Activated naive CD4-positive, alpha-beta T cell treated with anti-CD3 and anti-CD28 coated beads, Interleukin-2, amount 10 ng/mL, durations not matched to agents 7 days and 5 days (primary cell): Measurements from ENCODE around the gene KCTD2.
"Not testable (repeated sequence)": the region's sequence is repeated elsewhere in the genome, so short reads cannot be mapped to it uniquely, and the experiment has no call there.

Experiments used
- CTCF ChIA-PET: fragments of 350-600 bp; sonication (Branson Sonifier 250); formaldehyde crosslinking; loops from one replicate; lab custom pipeline; 2021; ENCODE audit warnings: antibody characterized with exemption; lab: Charles Lee
- DNase-seq: peaks from one replicate; pipeline ENCODE4 v3.0.0-alpha.2; 2020
- H3K27ac Mint-ChIP-seq: one replicate; pipeline ENCODE4 v1.8.0; 2021; ENCODE audit warnings: mild to moderate bottlenecking, moderate library complexity, mixed read lengths
- H3K27me3 Mint-ChIP-seq: one replicate; pipeline ENCODE4 v1.8.0; 2021; ENCODE audit warnings: mild to moderate bottlenecking, mixed read lengths
- H3K36me3 Mint-ChIP-seq: one replicate; pipeline ENCODE4 v1.8.0; 2021; ENCODE audit warnings: mixed read lengths
- H3K4me1 Mint-ChIP-seq: one replicate; pipeline ENCODE4 v1.8.0; 2021; ENCODE audit warnings: mixed read lengths
- H3K4me3 Mint-ChIP-seq: one replicate; pipeline ENCODE4 v1.8.0; 2021; ENCODE audit warnings: mild to moderate bottlenecking, moderate library complexity, mixed read lengths
- H3K9me3 Mint-ChIP-seq: one replicate; pipeline ENCODE4 v1.8.0; 2021; ENCODE audit warnings: mixed read lengths

The KCTD2 gene

DNA sequence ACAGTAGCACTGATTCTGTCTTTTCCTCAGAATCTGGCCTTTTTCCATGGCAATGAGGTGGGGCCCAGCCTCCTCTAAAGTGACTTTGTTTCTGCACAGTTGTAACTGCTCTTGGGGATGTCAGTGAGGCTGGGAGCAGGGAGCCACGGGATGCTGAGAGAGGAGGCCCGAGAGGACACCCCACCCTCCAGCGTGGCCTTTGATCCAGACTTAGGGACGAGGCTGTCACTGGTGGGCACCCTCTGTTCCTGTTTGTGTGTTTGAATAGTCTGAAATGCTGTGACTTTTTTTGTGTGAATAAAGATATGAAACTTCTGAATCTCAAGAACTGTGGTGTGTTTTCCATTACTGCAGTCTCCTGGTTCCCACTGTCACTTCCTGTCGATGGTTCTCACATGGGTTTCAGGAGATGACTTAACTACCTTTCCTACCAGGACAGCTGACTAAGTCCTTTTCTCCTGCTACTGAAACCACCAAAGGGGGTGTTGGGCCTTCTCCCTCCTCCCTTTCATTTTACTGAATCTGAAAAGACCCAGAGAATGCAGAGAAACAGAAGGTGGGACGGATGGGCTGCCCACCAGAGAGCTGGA lies 18.6 kb downstream of the KCTD2 start:
- Mint-ChIP-seq H3K27me3 (no peaks in the 10 kb centered on the region), H3K4me1 (peaks cover 59% of the 10 kb centered on the region), H3K36me3 (peaks cover 41% of the 10 kb centered on the region), H3K27ac (peak overlapping the region; percentile 80), H3K9me3 (no peaks in the 10 kb centered on the region), H3K4me3 (no peak overlapping the region)
- CTCF ChIA-PET, result no interaction called here
- no peak for DNase-seq

DNA sequence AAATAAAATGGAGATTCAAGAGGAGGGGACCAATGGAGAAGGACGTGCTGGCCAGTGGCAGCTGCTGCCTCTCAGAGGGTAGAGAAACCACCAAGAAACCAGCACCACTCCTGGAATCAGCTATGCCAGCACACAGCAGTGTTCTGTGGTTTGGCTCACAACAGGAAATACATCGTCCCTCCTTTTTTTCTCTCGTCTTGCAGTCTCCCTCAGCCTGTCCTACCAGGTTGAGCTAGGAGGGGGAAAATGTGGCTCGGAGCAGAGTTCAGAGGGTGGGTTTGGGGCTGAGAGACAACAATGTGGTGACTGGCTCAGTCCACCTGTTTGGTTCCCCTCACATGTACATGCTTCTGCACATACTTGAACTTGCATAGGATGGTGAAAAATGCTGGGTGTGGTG lies 20.8 kb downstream of the KCTD2 start:
- Mint-ChIP-seq H3K27ac (peak overlapping the region; percentile 91), H3K36me3 (peaks cover 25% of the 10 kb centered on the region), H3K4me1 (peaks cover 47% of the 10 kb centered on the region), H3K4me3 (peak overlapping the region; percentile 46), H3K9me3 (no peaks in the 10 kb centered on the region), H3K27me3 (no peaks in the 10 kb centered on the region)
- CTCF ChIA-PET, result interaction anchor here (0.7 to 2.2 kb wide), 5 partner anchors 12 to 134 kb away, joined by 3 to 5 read pairs (median 3); no protein-coding TSS in a partner anchor
- DNase-seq, result peak; percentile 69

DNA sequence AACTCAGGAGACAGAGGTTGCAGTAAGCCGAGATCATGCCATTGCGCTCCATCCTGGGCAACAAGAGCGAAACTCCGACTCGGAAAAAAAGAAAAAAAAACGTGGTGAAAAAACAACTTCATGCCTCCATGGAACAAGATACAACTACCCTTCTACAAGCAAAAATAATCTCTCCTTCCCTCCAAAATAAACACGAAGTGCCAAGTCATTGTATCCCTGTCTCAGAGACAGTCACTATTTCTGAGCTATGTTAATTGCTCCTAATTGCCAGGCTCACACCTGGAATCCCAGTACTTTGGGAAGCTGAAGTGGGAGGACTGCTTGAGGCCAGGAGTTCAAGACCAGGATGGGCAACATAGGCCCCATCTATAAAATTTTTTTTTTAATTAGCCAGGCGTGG lies 21.7 kb downstream of the KCTD2 start:
- Mint-ChIP-seq H3K4me1 (peaks cover 46% of the 10 kb centered on the region), H3K36me3 (peaks cover 19% of the 10 kb centered on the region), H3K9me3 (no peaks in the 10 kb centered on the region), H3K27ac (peak overlapping the region; percentile 64), H3K27me3 (no peaks in the 10 kb centered on the region), H3K4me3 (no peak overlapping the region)
- CTCF ChIA-PET, result interaction anchor here (0.7 to 2.8 kb wide), 4 partner anchors 13 to 45 kb away, joined by 3 to 12 read pairs (median 5); no protein-coding TSS in a partner anchor
- no peak for DNase-seq

DNA sequence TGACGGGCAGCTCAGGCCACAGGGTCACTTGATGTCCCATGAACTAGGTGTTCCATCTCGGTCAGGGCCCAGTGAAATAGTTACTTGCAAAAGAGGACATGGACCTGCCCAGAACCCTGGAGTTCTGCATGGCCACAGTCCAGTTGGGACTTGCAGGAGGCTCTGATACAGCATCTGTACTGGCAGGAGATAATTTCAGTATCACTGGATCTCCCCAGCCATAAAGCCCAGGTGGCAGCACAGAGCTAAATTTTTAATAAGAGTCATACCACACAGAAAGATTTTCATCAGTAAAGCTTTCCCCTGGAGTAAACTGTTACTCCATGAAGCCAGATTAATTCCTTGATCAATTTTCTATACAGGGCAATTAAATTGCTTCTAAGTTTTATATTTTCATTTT lies 22.8 kb downstream of the KCTD2 start:
- DNase-seq, result peak; percentile 49
- CTCF ChIA-PET, result interaction anchor here (0.7 to 2.8 kb wide), 10 partner anchors 10 to 132 kb away, joined by 3 to 12 read pairs (median 5); partner anchors contain the start of genes NT5C and SLC16A5
- H3K4me3 Mint-ChIP-seq, result no peak overlapping the region
- H3K36me3 Mint-ChIP-seq, result peaks cover 10% of the 10 kb centered on the region
- H3K4me1 Mint-ChIP-seq, result peaks cover 42% of the 10 kb centered on the region
- H3K27me3 Mint-ChIP-seq, result peaks cover 4% of the 10 kb centered on the region
- no peaks in the 10 kb centered on the region for H3K9me3 Mint-ChIP-seq
- H3K27ac Mint-ChIP-seq, result no peak overlapping the region

DNA sequence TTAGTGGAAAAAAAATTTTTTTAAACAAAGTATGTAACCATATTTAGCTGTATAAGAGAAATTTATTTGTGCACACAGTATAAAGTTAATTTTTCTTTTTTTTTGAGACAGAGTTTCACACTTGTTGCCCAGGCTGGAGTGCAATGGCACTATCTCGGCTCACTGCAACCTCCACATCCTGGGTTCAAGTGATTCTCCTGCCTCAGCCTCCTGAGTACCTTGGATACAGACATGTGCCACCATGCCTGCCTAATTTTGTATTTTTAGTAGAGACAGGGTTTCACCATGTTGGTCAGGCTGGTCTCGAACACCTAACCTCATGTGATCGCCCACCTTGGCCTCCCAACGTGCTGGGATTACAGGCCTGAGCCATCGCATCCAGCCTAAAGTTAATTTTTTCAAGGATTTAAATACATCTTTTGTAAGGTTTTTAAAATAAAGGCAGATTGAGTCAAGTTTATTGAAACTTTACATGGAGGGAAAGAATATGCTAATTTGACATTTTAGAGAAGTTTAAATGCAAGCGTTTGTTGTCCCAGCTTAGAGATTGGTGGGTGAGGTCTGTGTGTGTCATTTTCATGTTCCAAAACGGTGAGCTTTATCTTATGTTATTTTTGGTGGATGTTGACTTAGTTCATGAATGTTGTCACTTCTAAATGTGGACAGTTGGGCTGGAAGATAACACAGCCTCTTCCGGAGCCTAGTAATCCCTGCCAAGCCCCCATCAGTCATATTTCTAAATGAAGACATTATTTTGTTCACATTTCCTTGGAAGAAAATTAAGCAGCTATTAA lies 24.6 kb downstream of the KCTD2 start:
- not testable (repeated sequence) for H3K27ac Mint-ChIP-seq, H3K36me3 Mint-ChIP-seq, DNase-seq, H3K4me3 Mint-ChIP-seq, H3K9me3 Mint-ChIP-seq
- peaks cover 11% of the 10 kb centered on the region for H3K27me3 Mint-ChIP-seq
- CTCF ChIA-PET, result interaction anchor here (0.7 to 2.0 kb wide), 4 partner anchors 10 to 100 kb away, joined by 3 to 4 read pairs (median 3); no protein-coding TSS in a partner anchor
- H3K4me1 Mint-ChIP-seq, result peaks cover 23% of the 10 kb centered on the region

DNA sequence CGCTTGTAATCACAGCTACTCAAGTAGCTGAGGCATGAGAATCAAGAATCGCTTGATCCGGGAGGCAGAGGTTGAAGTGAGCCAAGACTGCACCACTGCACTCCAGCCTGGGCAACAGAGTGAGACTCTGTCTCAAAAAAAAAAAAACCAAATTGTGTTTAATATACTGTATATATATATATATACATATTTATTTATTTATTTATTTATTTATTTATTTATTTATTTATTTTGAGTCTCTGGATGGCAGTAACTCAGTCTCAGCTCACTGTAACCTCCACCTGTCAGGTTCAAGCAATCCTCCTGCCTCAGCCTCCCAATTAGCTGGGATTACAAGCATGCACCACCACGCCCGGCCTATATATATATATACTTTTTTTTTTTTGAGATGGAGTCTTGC lies 25.9 kb downstream of the KCTD2 start:
- H3K36me3 Mint-ChIP-seq, H3K27ac Mint-ChIP-seq, DNase-seq, H3K9me3 Mint-ChIP-seq, H3K4me3 Mint-ChIP-seq: not testable (repeated sequence)
- CTCF ChIA-PET, result interaction anchor here (1.4 kb wide), 1 partner anchor 111 kb away, joined by 5 read pairs; no protein-coding TSS in a partner anchor
- peaks cover 23% of the 10 kb centered on the region for H3K4me1 Mint-ChIP-seq
- peaks cover 23% of the 10 kb centered on the region for H3K27me3 Mint-ChIP-seq

DNA sequence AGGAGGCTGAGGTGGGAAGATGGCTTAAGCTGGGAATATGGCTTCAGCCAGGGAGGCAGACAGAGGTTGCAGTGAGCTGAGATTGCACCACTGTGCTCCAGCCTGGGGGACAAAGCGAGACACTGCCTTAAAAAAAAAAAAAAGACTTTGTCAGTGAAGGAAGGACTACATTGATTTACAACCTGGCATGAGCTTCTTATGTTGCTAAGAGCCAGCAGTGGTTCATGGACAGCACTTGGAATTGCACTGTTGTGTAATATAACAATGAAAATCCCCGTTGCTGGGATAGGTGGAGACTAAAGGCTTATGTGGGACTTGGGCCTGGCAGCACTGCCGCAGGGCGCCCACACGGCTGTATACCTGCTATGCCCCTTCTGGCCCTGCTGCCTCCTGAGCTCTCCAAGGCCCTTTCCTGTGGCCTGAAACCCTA lies 26.6 kb downstream of the KCTD2 start:
- Mint-ChIP-seq H3K27me3 (peaks cover 28% of the 10 kb centered on the region), H3K27ac (peak overlapping the region; percentile 60), H3K4me3 (no peak overlapping the region), H3K9me3 (no peaks in the 10 kb centered on the region), H3K36me3 (no peaks in the 10 kb centered on the region), H3K4me1 (peaks cover 22% of the 10 kb centered on the region)
- DNase-seq, result no peak
- CTCF ChIA-PET, result interaction anchor here (0.8 to 1.4 kb wide), 3 partner anchors 31 to 128 kb away, joined by 3 to 5 read pairs (median 3); no protein-coding TSS in a partner anchor

DNA sequence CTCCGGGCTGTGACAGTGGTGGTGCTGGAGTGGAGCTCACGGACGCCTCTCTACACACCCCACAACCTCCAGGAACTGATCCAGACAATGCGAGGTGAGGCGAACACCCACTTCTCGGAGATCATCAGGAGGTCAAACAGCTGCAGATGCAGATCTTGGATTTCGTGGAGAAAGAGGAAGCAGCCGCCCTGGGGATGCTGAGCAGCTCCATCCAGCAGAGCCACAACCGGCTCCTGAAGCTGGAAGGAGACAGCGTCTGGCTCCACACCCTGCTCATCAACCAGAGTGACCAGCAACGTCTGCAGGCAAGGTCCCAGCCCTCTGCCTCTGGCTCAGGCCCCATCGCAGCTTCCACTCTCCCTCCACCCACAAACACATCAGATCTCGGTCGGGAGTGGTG lies 27.5 kb downstream of the KCTD2 start:
- H3K27me3 Mint-ChIP-seq, result peaks cover 35% of the 10 kb centered on the region
- H3K4me1 Mint-ChIP-seq, result peaks cover 25% of the 10 kb centered on the region
- no peaks in the 10 kb centered on the region for H3K9me3 Mint-ChIP-seq
- no peak for DNase-seq
- H3K27ac Mint-ChIP-seq, result no peak overlapping the region
- H3K4me3 Mint-ChIP-seq, result no peak overlapping the region
- no peaks in the 10 kb centered on the region for H3K36me3 Mint-ChIP-seq
- CTCF ChIA-PET, result interaction anchor here (0.8 to 1.2 kb wide), 2 partner anchors 30 to 109 kb away, joined by 3 read pairs; no protein-coding TSS in a partner anchor

DNA sequence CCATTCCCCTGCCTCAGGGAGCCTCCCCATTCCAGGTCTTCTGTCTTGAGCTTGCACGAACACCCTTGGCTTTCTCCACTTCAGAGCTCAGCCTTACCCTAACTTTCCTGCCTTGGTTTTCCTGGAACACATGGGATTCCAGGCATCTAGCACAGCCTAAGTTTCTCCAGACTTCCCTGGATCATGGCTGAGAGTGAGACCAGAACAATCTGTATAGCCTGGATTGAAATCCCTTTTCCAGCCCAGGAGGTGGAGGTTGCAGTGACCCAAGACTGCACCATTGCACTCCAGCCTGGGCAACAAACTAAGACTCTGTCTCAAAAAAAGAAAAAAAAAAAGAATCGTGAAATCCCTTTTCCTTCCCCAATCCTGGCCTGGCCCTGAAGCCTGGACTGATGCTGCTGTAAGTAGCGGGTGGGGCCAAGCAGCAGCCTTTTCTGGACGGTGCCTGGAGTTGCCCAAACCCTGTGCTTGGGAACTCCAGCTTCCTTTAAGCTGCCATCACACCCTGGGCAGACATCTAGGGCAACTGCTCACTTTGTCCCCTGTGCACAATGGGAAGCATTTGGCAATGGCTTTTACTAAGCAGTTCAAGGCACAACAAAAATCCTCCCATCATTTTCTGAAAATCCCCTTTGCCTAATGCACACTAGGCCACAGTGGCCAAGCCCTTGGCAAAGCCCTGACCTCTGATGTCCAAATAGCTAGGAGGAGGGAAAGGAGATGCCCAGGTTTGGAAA lies 28.7 kb downstream of the KCTD2 start:
- Mint-ChIP-seq H3K27ac (peak overlapping the region; percentile 69), H3K27me3 (peaks cover 36% of the 10 kb centered on the region), H3K36me3 (no peaks in the 10 kb centered on the region), H3K9me3 (no peaks in the 10 kb centered on the region), H3K4me1 (peaks cover 26% of the 10 kb centered on the region), H3K4me3 (no peak overlapping the region)
- no peak for DNase-seq
- CTCF ChIA-PET, result interaction anchor here (0.6 to 1.3 kb wide), 4 partner anchors 35 to 333 kb away, joined by 3 read pairs; no protein-coding TSS in a partner anchor

DNA sequence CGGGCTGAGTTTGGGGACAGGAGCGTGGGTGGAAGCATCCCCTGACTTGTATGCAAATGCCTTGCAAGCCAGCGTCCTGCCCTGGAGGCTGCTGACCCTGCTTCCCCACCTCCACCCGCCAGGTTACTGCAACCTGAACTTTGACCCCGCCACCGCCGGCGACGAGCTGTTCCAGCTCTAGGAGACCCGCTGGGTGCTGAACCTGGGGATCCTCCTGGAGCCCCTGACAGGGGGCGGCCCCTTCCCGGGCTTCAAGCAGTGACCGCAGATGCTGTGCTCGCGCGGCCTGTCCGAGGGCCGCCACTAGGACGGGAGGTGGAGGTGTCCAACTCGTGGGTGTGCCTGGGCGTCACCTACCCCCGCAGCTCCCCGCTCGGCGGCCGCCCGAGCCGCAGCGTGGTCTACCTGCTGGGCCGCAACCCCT lies 30.1 kb downstream of the KCTD2 start:
- peaks cover 26% of the 10 kb centered on the region for H3K4me1 Mint-ChIP-seq
- CTCF ChIA-PET, result interaction anchor here (0.7 to 1.3 kb wide), 3 partner anchors 16 to 46 kb away, joined by 3 to 4 read pairs (median 3); no protein-coding TSS in a partner anchor
- H3K4me3 Mint-ChIP-seq, result peak overlapping the region; percentile 28
- peaks cover 48% of the 10 kb centered on the region for H3K27me3 Mint-ChIP-seq
- no peak for DNase-seq
- H3K36me3 Mint-ChIP-seq, result no peaks in the 10 kb centered on the region
- no peaks in the 10 kb centered on the region for H3K9me3 Mint-ChIP-seq
- peak overlapping the region; percentile 49 for H3K27ac Mint-ChIP-seq

DNA sequence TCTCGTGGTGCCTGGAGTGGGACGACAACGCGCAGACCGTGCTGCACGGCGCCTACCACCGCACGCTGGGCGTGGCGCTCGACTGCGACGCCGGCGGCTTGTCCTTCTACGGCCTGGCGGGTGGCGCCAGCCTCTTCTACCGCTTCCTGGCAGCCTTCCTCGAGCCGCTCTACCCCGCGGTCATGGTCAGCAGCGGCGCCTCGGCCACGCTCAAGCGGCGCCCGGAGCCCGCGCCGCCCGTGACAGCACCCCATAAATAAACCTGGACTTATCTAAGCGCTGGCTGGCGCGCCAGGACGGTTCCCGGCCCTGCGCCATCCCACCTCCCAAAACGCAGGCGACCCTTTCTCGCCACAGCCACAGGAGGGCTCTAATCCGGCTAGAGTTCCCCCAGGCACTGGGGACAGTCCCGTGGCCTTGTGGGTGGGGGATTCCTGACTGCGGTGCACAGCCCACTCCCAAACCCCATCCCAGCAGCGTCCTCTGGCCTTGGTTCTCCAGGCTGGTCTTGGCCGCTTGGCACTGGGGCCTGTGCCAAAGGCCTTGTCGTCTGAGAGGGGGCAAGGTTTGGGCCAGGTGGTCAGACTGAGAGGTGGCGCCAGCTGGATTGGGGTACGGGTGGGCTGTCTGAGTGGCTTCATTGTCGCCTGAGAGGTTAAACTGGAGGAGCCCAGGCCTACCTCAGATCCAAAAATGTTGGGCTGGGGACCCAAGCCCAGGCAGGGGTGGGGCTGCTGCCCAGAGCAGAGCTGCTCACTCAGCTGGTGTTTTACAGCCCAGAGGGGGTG lies 30.7 kb downstream of the KCTD2 start:
- H3K9me3 Mint-ChIP-seq, result no peaks in the 10 kb centered on the region
- H3K4me1 Mint-ChIP-seq, result peaks cover 26% of the 10 kb centered on the region
- H3K36me3 Mint-ChIP-seq, result no peaks in the 10 kb centered on the region
- H3K27me3 Mint-ChIP-seq, result peaks cover 54% of the 10 kb centered on the region
- peak; percentile 67 for DNase-seq
- peak overlapping the region; percentile 49 for H3K27ac Mint-ChIP-seq
- peak overlapping the region; percentile 28 for H3K4me3 Mint-ChIP-seq
- CTCF ChIA-PET, result interaction anchor here (0.9 to 1.1 kb wide), 2 partner anchors 17 to 119 kb away, joined by 3 to 4 read pairs; no protein-coding TSS in a partner anchor

DNA sequence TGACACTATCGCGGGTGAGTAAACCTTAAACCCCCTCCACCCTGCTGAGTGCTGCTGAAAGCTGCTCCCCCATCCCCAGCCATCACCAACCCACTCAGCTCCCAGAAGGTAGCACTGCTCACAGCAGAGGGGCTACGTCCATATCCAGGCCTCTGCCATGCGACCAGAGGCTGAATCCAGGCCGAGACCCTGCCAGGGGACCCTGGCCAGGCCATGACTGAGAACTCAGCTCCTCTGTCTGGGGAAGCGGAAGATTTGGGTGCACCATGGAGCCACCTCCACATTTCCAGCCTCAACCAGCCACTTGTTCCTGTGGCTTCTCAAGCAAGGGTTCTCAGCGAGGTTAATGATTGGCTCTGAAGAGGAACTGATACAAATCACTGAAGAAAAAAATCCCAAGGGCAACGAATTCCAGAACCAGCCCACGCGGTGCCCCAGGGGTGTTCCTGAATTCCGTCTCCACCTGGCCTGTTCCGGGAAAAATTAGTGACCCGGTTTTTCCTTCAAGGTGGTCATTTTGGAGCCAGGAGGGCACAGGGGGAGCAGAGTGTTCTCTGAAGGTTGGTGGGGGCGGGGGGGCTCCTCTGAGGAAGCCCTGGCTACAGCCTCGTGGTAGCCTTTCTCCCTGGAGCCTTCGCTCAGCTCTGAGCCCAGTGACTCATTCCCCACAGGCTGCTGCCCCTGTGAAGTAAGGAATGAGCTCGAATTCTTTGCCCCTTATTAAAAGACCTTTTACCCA lies 31.4 kb downstream of the KCTD2 start:
- DNase-seq, result no peak
- no peak overlapping the region for H3K27ac Mint-ChIP-seq
- H3K4me3 Mint-ChIP-seq, result no peak overlapping the region

More for the DNA sequence above, 31.4 kb downstream of the KCTD2 start:
- CTCF ChIA-PET, result interaction anchor here (0.9 kb wide), 1 partner anchor 120 kb away, joined by 3 read pairs; no protein-coding TSS in a partner anchor
- Mint-ChIP-seq H3K9me3 (no peaks in the 10 kb centered on the region), H3K36me3 (no peaks in the 10 kb centered on the region), H3K4me1 (peaks cover 26% of the 10 kb centered on the region), H3K27me3 (peaks cover 56% of the 10 kb centered on the region)
